Left ventricle myocardium superior (tissue), 1 donor: ENCODE data around the gene PAAF1. TPM values are rescaled to one million over a fixed set of nuclear protein-coding genes. Genes with fewer than 3 reads are reported as not detected.
A peak's percentile ranks its signal among the peaks of the same experiment; 100 is the strongest.

ENCODE experiments used
- ATAC-seq: fragments of 200-7000 bp; cut with Tn5 transposase; one replicate; pipeline ENCODE4 v1.9.1; 2020; ENCODE audit warnings: mild to moderate bottlenecking, moderate library complexity
- DNase-seq: peaks from one replicate; pipeline ENCODE4 v3.0.0-alpha.2; 2020
- intact Hi-C: fragments of 100-400 bp; cut with micrococcal nuclease; formaldehyde crosslinking; loops from one replicate; pipeline ENCODE4 v1.11.0; 2022
- total RNA-seq: library from RNA; stranded (reverse); fragmentation: NEBNext Ultra II Directional; extraction: Animal tissue kit (Norgen Biotek cat#: 25700); gene quantifications from one replicate; pipeline ENCODE4 v1.2.1, GENCODE V29; 2021
- donor health status: DM: no; HTN: yes; CAD: no; lungs with severe emphysema.

Gene PAAF1
- total RNA-seq, 1 donor from 2014 or later, result 13.7 TPM

DNA sequence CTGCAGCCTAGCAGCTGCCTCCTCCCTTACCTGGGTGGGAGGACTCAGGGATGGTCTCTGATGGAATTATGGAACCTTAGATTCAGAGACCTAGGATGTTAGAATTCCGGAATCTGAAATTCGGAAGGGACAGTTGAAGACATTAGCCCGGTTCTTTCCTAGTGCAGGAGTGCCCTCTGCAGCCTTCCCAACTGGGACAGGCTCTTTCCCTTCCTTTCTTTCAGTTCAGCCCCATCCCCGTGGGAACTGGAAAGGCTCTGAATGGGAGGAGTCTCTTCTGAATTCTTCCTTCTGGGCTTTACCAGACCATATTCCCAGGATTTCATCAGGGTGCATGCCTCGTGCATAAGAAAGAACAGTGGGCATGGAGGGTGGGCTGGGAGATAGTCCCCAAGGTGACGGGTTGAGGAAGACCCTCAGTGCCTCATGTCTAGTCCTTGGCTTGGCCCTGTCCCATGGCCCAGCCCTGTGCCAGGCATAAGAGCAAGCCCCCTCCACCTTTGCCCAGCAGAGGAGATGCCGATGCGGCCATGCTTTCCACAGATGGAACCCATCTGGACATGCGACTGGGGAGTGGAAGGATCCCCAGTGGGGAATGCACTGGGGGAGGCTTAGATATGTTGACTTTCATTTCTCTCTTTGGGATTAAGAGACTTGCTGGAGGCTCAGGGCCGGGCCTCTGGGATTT, 88.4 kb downstream of the PAAF1 start:
- no peak for DNase-seq
- ATAC-seq, result peak; percentile 22
- intact Hi-C loops, result no loop called here

DNA sequence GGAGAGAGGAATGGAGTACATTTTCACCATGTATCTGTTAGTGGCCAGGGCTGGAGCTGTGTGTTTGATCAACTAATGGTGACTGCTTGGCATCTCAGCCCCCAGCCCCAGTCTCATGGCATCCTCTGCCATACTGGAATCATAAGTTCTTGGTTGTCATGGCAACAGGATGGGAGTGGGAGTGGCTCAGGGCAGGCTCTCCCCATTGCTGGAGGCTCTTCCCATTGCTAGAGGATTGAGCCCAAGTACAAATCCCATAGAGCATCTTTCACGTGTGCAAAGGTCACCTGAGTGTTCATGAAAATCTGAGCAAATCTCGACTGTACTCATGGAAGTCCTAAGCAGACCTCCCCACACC, 88.9 kb downstream of the PAAF1 start:
- no peak for ATAC-seq
- DNase-seq, result no peak
- intact Hi-C loops, result no loop called here

DNA sequence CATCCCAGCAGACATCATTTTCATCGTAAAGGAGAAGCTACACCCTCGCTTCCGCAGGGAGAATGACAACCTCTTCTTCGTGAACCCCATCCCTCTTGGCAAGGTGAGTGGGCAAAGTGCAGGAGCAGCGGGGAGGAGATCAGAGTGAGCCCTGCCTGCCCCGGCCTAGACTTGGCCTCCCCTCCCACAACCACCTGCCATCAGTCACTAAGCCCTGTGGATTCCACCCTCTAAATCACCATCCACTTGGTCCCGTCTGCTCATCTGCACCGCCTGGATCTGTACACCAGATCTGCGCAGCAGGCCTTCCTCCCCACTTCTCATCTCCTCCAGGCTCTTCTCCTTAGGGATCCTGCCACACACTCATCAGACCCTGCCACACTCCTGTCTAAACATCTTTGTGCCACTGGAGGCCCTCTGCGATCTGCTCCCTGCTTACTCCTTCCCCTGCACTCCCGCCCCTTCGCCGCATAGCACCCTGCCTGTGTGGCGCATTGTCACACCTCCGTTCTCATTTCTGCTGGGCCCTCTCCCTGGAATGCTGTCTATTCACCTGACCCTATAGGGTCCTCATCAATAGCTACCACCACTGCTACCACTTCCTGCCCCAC, 91.7 kb downstream of the PAAF1 start:
- ATAC-seq, result no peak

DNA sequence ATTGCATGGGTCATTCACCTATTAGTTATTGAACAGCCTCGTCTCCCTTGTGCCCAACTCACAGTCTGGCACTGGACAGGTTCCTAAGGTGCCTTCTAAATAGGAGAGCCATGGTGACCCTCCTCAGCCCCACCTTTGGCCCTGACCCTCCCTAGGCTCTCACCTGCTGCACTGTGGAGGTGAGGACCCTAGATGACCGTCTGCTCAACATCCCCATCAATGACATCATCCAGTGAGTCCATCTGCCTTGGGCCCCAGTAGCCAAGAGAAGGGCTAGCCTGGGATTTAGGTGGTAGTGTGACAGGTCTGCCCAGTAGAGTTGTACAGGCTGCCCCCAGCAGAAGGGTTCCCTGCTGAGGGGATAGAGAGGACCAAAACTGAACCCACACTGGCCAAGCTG, 92.3 kb downstream of the PAAF1 start:
- intact Hi-C loops, result no loop called here
- no peak for DNase-seq
- ATAC-seq, result no peak

More for the DNA sequence above, 91.7 kb downstream of the PAAF1 start:
- no peak for DNase-seq
- intact Hi-C loops, result no loop called here

DNA sequence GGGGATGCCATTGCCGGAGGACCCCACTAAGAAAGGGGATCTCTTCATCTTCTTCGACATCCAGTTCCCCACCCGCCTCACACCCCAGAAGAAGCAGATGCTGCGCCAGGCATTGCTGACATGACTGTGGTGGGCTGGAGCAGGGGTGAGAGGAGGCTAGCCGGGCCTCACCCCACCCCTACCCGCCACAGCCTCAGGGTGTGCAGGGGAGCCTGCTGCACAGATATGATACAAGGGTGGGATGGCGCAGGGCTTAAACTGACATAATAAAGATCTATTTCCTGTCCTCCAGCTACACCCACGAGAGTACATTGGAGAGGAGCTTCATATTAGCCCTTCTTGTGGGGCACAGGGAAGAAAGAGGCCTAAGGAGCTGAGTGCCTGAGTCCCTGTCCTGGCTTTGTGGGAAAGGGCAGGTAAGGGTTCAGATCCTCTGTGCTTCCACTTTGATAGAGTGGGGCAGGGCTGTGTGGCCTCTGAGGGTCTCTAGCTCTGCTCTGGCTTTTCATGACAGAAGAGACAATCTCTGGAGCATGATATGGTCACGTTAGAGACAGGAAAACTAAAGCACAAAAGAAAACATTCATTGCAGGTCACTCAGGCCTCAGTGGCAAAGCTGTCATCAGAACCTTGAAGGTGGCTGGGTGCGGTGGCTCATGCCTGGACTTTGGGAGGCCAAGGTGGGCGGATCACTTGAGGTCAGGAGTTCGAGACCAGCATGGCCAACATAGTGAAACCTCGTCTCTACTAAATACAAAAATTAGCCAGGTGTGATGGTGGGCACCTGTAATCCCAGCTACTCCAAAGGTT, 93.4 kb downstream of the PAAF1 start:
- ATAC-seq, result no peak
- intact Hi-C loops, result no loop called here

DNA sequence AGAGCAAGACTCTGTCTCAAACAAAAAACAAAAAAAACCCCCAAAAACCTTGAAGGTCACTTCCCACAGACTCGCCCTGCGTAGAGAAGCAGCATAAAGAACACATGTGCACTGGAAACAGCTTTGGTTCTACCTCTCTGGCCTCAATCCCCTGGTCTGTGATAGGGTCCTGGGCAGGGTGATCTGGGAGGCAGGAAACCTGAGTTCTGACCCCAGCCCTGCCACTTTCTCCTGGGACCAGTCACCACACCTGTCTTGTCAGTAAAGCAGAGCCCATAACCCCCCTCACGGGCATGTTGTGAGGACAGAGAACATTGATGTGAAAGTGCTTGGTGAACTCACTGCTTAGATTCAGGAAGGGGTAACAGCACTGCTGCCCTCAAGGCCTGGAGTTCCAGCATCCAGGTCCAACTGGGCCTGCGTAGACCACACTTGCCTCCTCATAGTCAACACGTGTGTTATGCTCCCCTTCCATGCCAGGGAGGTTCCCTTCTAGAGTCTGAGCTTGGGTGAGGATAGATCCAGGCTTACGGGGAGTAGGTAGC, 94.4 kb downstream of the PAAF1 start:
- intact Hi-C loops, result no loop called here
- no peak for DNase-seq
- no peak for ATAC-seq

More for the DNA sequence above, 93.4 kb downstream of the PAAF1 start:
- no peak for DNase-seq

DNA sequence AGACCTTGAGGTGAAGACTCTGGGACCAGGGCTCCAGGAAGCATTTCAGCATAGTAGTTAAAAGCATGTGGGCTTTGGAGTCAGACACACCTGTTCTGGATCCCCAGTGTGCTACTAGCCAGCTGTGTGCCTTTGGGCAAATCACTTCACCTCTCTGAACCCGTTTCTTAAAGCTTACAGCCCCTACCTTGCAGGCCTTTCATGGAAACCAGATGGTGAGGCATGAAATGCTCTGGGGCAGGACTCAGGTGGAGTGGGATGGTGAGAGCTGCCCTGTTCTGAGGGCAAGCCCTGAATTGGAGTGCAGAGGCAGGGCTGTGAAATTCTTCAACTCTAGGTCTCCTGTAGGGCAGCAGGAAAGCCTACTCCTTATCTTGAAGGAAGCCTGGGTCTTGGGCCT, 95.4 kb downstream of the PAAF1 start:
- ATAC-seq (no peak), DNase-seq (no peak)
- intact Hi-C loops, result no loop called here

DNA sequence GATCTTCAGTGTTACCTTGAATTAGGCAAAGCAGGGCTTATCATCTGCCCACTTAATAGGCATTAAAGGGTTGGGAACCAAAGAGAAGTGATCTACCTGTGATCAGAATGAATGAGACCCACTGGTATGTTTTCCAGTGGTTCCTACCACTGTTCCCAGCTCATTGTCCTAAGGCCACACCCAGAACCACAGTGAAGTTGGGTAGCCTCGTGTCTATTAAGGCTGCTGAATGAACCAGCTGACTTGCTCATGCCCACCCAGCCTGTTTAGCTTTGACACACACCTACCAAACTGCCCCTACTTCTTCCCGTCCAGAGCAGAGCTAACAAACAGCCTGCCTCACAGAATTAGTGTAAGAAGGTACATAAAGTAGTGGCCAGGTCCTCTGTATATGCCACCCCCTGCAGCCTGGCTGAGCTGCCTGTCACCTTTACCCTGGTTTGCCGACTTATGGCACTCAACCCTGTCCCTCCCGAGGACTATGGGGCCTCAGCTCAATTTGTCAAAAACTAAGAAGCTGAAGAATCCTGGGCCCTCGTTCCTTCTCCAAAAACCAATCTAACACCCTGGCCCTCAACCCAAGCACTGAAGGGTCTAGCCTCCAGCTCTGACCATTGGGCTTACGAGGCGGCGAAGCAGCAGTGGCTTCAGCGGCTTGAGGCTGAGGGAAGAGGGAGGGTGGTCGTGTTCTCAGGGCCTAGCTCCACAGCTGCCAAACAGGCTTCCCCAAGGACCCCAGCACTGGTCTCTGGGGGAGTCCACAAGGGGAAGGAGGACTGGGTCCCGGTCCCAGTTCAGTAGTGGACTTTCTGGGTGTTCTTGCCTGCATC, 96.0 kb downstream of the PAAF1 start:
- peak; percentile 35 for ATAC-seq
- intact Hi-C loops, result no loop called here
- DNase-seq, result peak; percentile 30

DNA sequence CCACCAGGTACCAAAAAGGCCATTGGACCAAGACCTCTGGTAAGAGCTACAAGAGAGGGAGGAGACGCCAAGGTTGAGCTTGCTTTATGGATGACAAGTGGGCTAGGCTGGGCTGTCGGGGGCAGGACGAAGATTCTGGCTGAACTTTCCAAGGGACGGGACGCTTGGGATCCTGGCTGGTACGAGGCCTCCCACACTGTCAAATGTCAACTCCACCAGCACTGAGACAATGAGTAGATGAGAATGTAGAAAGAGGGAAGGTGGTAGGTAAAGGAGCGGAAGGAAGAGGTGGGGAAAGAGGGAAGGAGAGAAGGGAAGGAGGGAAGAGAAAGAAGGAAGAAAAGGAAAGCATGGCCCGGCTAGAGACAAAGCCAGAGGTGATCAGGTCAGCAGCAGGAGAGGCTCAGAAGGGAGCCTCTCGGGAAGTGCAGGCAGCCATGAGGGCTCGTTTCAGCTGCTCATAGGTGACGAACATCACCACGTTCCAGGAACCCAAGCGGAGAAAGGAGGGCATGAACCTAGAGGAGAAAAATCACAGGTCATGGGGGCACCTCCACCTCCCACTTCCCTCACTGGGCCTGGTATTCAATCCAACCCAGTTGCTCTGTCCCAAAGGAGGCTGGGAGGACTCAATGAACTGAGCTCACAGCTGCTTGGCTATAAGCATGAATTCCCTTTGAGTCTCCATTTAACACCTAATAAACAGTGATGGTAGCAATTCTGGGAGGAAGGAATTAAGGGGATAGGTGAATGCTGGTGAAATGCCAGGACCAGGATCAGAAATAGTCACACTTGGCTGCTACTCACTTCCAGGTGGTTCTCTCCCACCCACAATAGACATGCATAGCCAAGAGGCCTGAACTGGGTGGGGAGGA, 98.0 kb downstream of the PAAF1 start:
- intact Hi-C loops, result no loop called here
- DNase-seq, result no peak
- no peak for ATAC-seq

DNA sequence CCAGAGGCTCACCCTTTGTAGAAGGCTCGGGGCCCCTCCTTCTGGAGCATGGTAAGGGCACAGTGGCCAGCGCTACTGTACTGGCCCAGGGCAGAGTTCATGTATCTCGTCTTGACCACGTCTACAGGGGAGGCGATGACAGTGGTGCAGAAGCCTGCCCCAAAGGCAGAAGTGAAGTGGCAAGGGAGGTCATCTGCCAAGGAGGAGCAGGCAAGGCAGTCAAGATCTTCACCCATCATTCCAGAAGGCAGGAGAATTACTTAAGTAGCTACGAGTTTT, 98.6 kb downstream of the PAAF1 start:
- intact Hi-C loops, result no loop called here
- no peak for ATAC-seq
- no peak for DNase-seq

DNA sequence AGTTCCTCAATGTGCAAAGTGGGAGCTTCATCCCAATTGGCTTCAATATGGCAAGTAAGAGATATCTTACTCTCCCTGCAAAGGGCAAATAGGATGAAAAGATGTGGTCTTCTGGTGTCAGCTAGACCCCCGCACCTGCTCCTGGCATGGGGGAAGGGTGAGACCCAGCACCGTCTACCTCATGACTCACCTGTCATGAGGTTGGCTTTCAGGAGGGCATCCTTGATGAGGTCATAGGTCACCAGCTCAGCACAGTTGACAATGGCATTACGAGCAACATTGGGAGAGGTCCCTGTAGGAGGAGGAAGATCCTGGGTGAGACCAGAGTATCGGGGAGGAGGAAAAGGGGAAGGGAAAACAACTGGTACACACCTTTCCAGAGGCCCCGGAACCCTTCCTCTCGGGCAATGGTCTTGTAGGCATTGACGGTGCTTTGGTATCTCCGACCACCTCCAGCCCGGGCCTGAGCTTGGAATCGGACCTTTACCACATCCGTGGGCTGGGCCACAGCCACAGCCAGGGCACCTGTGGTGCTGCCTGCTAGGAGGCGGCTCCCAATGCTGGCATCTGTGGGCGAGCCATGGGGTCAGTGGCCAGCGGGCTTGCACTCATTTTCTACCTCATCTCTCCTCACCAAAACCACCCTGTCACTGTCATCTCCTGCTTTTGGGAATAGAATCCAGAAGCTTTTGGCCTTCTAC, 99.8 kb downstream of the PAAF1 start:
- intact Hi-C loops, result no loop called here
- DNase-seq (peak; percentile 29), ATAC-seq (no peak)

DNA sequence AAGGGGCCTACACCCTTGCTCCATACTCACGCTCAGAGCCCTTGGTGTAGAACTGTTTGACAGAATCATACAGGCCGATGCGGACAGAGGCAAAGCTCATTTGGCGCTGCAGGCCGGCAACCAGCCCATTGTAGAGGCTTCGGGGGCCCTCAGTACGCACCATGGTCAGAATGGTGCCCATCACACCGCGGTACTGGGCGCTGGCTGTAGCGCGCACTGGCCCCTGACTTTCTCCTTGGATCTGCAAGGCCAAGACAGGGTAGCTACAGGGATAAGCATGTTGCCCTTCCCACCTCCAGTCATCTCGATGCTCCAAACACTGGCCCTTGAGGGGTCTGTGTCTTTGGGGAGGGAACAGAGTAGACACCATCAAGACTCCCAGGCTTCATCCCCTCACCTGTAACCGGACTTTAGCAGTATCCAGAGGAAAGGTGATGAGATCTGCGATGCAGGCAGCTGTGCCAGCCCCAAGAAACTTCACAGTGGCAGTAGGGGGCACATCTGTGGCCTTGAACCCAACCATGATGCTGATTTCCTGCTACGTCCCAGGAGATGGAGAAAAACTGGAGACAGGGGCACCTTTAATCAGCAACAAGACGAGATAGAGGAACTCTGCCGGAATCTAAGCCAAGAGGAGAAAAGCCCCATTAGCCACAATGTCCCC, 101.2 kb downstream of the PAAF1 start:
- intact Hi-C loops, result no loop called here
- ATAC-seq (no peak), DNase-seq (no peak)

DNA sequence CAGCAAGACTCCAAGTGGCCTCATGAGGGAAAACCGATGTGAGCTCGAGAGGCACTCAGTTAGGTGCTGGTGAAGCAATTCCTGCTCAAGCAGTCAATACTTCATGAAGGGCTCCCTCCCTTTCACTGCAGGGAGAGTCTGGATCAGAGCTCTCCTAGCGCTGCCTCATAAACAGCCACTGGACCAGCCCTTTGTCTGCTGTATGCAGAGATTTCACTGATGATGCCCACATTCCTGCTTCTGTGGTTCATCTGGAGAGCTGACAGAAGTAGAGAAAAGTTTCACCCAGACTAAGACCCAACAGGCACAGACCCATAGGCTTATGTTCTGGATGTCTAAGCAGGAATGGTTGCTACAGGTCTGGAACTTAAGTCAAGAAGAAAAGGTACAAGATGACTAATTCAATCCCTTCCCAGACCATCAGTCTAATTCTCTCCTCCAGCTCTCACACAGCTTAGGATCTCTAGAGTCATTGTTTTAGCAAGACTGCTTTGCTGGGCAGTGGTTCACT, 101.8 kb downstream of the PAAF1 start:
- ATAC-seq (no peak), DNase-seq (no peak)
- intact Hi-C loops, result no loop called here

DNA sequence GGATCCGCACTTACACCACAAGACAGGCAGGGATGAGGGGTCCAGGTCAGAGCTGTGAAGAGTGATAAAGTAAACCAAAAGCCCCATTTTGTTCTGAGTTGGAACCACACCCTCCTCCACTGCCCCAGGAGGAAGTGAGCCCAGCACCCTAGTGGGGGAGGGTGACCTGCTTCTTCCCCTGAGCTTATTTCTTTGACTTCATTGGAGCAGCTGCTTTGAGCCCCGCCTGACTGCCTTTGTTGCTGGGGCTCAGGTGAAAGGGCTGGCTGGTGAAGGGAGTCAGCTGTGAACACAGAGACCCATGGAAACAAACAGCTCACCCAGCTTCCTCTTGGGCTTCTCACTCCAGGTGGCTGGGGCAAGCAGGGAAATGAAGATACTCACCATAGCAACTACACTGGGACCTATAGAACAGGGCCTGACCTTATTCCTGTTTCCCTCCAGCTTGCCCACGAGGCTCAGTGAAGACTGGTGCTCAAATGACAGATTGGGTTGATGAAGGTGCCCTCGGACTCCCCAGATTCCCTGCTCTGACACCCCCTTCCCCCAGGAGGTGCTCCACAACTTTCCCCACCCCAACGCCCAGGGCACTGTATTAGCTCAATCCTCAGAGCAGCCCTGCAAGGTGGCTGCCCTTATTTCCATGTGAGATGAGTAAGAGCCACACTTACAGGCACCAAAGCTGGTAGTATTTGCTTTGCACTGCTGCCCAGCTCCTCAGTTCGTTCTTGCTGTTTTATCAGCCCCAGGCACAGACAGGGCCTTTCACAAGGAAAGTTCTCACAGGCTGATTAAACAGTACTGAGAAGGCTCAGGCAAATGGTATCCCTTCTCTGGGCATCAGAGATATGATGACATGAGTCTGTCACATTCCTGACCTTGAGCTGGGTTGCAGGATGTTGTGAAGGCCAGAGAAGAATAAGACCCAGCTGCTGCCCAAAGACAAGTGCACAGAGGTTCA, 103.5 kb downstream of the PAAF1 start:
- no peak for ATAC-seq
- DNase-seq, result peak; percentile 53
- intact Hi-C loops, result no loop called here
